ENCODE results near the gene TBC1D17.

Gene TBC1D17

DNA sequence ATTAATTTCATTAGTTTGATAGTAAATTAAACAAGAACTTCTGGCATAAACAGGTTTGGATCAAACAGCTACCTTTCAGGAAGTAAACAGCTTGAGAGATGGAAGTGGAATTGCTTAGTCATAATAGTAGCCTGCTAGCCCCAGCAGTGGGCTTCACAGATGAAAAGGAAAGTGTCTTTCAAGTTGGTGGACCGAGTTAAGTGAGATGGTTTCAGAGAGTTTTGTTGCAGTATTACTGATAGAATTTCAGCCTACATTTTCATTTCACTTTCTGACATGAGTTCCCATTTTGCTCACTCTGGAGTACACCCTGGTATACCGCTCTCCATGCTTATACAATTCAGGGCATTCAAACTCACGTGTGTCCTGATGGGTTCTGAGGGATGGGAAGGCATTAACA is 28.6 kb upstream of the TBC1D17 start:
- DNase-seq (ENCODE audit: low spot score): no peak

DNA sequence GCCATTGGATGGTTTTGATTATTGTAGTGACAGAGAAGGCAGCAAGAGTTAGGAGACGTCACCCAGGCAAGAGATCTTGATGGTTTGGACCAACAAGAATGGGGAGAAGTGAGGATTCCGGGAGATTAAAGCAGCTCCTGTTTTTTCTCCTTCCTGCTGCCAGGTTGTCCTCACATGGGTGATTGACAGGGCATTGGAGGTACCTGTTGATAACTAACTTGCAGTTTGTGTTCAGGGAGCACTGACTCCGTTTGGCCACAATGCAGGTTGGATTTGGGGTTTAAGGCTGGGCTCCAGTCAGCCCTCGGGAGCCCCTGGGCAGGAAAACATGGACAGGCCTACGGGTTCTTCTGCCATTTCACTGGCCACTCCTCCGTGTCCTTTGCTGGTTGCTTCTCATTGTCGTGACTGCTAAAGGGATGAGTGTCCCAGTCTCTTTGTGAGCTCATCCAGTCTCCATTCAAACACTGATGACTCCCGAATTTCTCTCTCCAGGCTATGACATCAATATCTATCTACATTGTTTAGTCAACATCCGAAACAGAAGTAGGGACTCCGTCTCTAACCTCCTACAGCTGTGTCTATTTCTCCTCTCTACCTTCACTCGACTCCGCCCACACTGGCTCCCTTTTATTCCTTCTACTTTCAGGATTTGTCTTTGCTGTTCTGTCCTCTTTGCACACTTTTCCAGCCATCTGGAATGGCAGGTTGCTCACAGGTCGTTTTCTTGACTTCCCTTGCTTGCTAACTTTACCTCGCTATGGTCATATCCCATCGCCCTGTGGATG is 27.9 kb upstream of the TBC1D17 start:
- no peak for DNase-seq (ENCODE audit: low spot score)

DNA sequence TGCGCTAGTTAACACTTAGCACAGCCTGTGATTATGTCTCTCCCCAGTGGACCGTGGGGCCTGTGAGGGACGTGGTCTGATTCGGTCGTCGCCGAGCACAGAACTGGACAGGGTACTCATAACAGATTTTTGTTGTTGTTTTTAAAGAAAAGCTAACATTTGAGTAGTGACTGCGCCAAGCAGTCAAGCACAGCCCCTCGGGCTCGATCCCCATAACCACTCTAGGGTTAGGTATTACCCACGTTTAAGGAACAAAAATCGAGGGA is 27.3 kb upstream of the TBC1D17 start:
- no peak for DNase-seq (ENCODE audit: low spot score)

- peak; percentile 88 for DNase-seq (ENCODE audit: low spot score)
Observed at GRCh38 chr19:49850487-49851342, 26.8 kb upstream of the TBC1D17 start, which contains the start of gene PTOV1. TSS of gene PTOV1 (plus strand) at chr19:49851159.

DNA sequence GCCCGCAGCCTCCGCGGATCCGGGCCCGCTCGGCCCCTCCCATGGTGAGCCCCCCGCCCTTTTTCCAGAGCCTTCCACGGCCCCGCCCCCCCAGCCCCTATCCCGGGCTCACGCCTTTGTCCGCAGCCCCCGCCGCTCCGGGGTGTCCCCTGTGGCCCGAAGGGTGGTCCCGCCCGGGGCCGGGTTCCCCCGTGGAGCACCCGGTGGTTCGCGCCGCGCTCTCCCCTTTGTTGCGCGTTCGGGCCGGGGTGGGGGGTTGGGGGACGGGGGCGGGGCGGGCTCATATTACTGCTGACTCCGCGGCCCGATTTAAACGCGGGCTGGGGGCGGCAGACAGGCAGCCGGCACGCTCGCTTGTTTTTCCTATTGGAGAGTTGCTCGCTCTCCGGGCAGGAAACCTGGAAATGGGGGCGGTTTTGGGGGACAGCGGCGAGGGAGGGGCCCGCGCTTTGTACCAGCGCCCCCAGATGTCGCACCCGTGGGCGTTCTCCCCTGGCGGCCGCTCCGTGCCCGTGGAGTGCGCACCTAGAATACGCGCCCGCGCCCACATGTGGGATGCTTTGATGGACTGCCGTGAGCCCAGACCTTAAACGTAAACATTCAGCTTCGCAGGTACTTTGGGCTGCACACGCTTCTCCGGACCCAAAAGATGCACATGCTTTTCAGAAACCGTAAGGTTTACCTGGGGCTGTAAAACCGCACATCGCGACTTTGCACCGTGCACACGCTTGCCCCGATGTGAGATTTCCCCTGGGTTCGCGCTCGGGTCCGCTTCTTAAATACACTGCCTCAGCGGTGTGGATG is 25.8 kb upstream of the TBC1D17 start:
- DNase-seq (ENCODE audit: low spot score): no peak

DNA sequence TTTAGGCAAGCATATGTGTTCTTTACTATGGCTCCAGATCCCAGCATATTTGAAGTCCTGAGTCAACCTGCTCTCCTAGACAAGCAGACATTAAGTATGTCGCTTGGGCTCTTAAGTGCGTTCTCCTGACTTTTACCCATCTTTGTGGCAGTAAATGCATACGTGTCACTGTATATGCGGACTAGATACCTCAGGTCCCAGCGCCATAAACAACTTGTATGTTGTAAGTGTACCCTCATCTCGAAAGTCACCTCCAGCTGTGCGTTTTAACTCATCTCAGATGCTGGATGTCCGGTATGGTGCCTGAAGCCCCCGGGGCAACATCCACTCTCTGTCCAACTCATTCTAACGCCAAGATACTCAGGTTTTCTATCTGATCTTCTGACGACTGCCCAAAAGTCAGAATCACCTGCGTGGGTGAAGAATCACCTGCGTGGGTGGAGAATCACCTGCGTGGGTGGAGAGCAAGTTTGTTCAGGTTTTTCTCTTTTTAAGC is 24.8 kb upstream of the TBC1D17 start:
- DNase-seq (ENCODE audit: low spot score): no peak

DNA sequence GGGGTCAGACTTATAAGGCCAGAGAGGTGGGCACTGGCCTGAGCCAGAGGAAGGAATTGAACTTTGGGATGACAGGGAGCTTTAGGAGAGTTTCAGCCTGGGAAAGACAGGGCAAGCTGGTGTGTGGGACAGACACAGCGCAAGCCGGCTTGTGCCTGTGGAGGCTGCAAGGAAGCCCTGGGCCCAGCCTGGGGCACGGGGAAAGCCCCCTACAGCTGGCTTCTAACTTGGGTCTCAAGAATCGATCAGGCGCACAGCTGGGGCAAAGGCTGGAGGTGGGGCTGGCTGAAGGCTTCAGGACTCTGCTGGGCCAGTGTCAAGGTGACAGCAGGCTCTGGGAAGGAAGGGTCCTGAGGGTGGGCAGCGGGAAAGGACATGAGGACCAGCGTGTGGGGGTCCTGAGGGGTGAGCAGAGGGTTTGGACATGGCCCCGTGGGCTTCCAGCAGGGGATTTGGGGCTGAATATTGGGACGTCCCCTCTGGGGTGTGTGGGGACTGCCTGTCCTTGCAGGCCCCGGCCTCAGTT is 23.6 kb upstream of the TBC1D17 start:
- DNase-seq (ENCODE audit: low spot score): no peak

DNA sequence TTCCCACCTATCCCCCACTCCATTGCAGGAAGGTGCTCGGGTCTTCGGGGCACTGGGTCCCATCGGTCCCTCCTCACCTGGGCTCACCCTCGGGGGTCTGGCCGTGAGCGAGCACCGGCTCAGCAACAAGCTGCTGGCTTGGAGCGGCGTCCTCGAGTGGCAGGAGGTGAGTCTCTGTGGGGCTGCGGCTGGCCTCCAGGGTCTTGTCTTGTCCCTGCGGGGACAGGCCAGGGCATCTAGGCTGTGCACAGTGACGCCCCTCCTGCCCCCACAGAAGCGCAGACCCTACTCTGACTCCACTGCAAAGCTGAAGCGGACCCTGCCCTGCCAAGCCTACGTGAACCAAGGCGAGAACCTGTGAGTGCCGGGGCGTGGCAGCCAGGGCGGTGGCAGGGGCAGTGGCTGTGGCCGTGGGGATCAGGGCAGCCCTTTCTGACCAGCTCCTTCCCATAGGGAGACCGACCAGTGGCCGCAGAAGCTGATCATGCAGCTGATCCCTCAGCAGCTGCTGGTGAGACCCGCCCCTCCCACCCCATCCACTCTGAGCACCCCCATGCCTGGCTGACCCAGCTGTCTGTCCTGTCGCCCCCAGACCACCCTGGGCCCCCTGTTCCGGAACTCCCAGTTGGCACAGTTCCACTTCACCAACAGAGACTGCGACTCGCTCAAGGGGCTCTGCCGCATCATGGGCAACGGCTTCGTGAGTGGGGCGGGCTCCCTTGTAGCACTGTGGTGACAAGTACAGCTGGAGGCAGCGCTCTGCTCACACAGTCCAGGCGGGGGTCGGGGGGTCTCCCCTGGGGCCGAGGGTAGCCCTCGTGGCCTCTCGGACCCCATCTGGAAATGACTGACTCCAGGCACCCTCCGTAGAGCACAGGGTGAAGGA is 22.9 kb upstream of the TBC1D17 start:
- no peak for DNase-seq (ENCODE audit: low spot score)

- no peak for DNase-seq (ENCODE audit: low spot score)
Observed at GRCh38 chr19:49855277-49855675, 22.2 kb upstream of the TBC1D17 start.

- DNase-seq (ENCODE audit: low spot score): no peak
Observed at GRCh38 chr19:49855676-49856573, 21.6 kb upstream of the TBC1D17 start.

DNA sequence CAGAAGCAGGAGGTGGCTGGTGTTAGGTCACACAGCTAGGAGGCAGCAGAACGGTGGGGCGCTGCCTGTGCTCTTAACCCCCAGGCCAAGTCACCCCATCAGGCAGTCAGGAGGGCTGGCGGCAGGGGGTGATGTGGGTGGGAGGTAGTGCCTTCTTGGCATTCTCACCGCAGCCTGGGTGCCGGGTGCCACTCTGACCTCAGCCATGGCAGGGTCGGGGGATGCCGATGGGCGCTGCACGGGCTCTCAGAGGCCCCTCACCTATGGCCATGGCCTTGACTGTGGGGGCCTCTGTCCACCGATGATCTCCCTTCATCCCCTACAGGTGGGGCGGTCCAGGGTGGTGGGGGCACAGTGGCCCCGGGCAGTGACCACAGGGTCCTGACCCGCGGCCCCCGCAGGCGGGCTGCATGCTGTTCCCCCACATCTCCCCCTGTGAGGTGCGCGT is 20.9 kb upstream of the TBC1D17 start:
- no peak for DNase-seq (ENCODE audit: low spot score)

DNA sequence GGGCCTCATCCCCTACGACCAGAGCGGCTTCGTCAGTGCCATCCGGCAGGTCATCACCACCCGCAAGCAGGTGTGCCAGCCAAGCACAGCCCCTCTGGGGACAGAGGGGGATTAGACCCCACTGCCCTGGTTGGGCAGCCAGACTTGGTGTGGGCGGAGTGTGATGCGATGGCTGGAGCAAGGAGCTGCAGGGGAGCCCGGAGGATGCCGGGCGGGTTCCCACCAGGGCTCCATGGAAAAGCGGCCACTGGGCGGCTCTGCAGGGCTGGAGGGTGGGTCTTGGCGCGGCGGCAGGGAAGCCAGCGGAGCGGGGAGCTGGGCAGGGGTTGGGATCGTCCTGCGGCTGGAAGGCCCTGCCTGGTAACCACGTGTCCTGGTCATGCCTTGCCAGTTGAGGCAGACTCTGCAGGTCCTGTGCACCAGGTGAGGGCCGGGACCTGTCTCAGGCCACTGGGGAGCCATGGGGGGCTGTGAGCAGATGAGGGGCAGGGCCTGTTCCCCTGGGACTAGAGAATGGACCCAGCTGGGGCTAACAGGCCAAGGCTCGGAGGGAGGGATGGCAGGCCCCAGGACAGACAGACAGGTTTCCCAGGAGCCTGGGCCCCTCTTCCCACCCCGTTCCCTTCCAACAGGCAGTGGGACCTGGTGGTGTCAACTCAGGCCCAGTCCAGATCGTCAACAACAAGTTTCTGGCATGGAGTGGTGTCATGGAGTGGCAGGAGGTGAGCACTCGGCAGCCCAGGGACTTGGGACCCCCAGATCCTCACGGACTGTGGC is 20.3 kb upstream of the TBC1D17 start:
- DNase-seq (ENCODE audit: low spot score): no peak

DNA sequence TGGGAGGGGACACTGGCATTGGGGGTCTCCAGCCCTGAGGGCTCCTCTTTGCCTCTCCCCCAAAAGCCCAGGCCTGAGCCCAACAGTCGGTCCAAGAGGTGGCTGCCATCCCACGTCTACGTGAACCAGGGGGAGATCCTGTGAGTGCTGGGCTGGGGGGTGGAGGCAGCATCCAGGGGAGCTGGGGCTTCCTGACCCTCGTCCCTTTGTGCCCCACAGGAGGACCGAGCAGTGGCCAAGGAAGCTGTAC is 19.7 kb upstream of the TBC1D17 start:
- DNase-seq (ENCODE audit: low spot score): no peak

- no peak for DNase-seq (ENCODE audit: low spot score)
Observed at GRCh38 chr19:49858088-49858985, 19.2 kb upstream of the TBC1D17 start.

DNA sequence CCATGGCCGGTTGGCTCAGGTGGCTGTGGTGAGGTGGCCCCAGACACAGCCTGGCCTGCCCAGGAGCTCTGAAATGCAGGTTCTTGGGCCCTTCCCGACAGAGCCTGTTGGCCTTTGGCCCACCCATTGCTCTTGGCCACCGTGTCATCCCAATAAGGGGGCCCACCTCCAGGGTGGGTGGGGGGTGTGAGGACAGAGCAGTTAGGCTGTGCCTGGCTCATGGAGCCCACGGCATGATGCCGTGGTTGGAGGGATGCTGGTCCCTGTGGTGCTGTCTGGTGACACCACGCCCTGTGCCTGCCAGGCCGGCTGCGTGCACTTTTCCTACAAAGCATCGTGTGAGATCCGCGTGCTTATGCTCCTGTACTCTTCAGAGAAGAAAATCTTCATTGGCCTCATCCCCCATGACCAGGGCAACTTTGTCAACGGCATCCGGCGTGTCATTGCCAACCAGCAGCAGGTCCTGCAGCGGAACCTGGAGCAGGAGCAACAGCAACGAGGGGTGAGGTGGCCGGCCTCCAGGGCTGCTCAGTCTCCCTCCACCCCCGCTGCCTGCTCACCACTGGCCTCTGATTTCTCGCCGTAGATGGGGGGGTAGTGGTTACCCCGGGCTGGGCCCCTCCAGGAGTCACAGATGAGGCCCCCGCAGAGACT is 17.7 kb upstream of the TBC1D17 start:
- DNase-seq (ENCODE audit: low spot score): no peak

GRCh38 chr19:49860336-49861102 is 17.0 kb upstream of the TBC1D17 start:
- DNase-seq (ENCODE audit: low spot score): no peak

DNA sequence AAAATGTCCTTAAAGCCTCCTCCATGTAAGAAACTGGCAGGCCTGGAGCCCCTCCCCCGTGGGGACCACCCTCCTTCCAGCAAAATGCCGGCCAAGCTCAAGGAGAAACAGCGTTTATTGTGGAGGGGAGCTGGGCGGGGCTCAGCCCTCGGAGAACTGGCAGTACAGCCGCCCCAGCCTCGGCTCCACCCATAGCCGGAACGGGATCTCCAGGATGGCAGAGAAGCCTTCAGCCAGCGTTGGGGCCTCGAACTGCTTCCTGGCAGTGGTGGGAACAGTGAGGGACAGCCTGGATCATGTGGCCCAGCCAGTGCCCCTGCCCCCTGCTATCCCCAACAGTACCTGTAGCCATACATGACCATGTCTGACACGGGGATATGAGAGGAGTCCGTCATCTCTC is 16.4 kb upstream of the TBC1D17 start:
- no peak for DNase-seq (ENCODE audit: low spot score)
